Spleen (tissue), 11 donors: ENCODE measurements around the gene TBC1D21. TPM values are rescaled to one million over a fixed set of nuclear protein-coding genes. Genes with fewer than 3 reads are reported as not detected.

ENCODE experiments used
- DNase-seq: peaks from one replicate; pipeline ENCODE4 v3.0.0-alpha.2; 2020
- H3K27ac ChIP-seq, 8 donors: fragments of 200-600 bp; sonication (generic) in 7 of 8; 1 replicate in 4 of 8; 2 replicates in 4 of 8; pipeline versions ENCODE4 v1.5.0 to v1.8.0; 2016 to 2021; ENCODE audit warnings: inconsistent platforms in 4 of 8, mild to moderate bottlenecking in 4 of 8, moderate library complexity in 1 of 8
- H3K27me3 ChIP-seq, 7 donors: fragments of 200-600 bp; sonication (generic) in 6 of 7; replicated peaks in 1 of 7; 1 replicate in 4 of 7; 2 replicates in 3 of 7; pipeline versions ENCODE4 v1.5.0 to v1.8.0; 2016 to 2021; ENCODE audit warnings: inconsistent platforms in 3 of 7, mild to moderate bottlenecking in 1 of 7
- H3K36me3 ChIP-seq, 6 donors: fragments of 200-600 bp; sonication (generic) in 5 of 6; 1 replicate in 4 of 6; 2 replicates in 2 of 6; pipeline versions ENCODE4 v1.5.0 to v1.8.0; 2016 to 2021; ENCODE audit warnings: inconsistent platforms in 2 of 6
- H3K4me1 ChIP-seq, 6 donors: fragments of 200-600 bp; sonication (generic) in 5 of 6; 1 replicate in 3 of 6; 2 replicates in 3 of 6; pipeline versions ENCODE4 v1.5.0 to v1.8.0; 2016 to 2021; ENCODE audit warnings: inconsistent platforms in 3 of 6
- H3K4me3 ChIP-seq, 8 donors: fragments of 200-600 bp; sonication (generic) in 7 of 8; 1 replicate in 4 of 8; 2 replicates in 4 of 8; pipeline versions ENCODE4 v1.5.0 to v1.8.0; 2016 to 2021; ENCODE audit warnings: inconsistent platforms in 4 of 8, mild to moderate bottlenecking in 4 of 8, moderate library complexity in 2 of 8
- H3K9me3 ChIP-seq, 8 donors: fragments of 200-600 bp; sonication (generic) in 7 of 8; 1 replicate in 4 of 8; 2 replicates in 4 of 8; pipeline versions ENCODE4 v1.5.0 to v1.8.0; 2016 to 2021; ENCODE audit warnings: inconsistent platforms in 4 of 8
- POLR2A ChIP-seq, 3 donors: fragments of 450-650 bp; IDR thresholded peaks; one replicate each; pipeline ENCODE4 v1.5.1; 2017; ENCODE audit warnings: antibody characterized with exemption in 3 of 3, mild to moderate bottlenecking in 1 of 3
- POLR2AphosphoS5 ChIP-seq, 3 donors: sonication (generic); formaldehyde crosslinking; IDR thresholded peaks; one replicate each; pipeline ENCODE4 v1.5.1; 2017; ENCODE audit warnings: antibody characterized with exemption in 3 of 3
- WGBS, 5 donors: extraction: QIAGEN DNeasy Blood & Tissue Kit in 3 of 5; methylation state at CpG; one replicate each; pipeline versions ENCODE4 v1.1.5 to v1.1.7; 2013 to 2018; 5-methylcytosine and 5-hydroxymethylcytosine counted together
- intact Hi-C: fragments of 100-400 bp; cut with DNase I; formaldehyde crosslinking; loops from one replicate; pipeline ENCODE4 v1.15.0; 2023; ENCODE audit warnings: low total_unique reads
- polyA plus RNA-seq, 3 donors: library from polyadenylated mRNA; stranded (reverse); fragments of 200-250 nt; gene quantifications; one replicate each; pipeline ENCODE4 v1.2.1, GENCODE V29; 2013
- total RNA-seq, 7 donors: library from RNA; depleted of rRNA in 3 of 7; stranded (reverse); fragments of >200 nt in 3 of 7; fragmentation: NEBNext Ultra II Directional in 4 of 7; extraction: Animal tissue kit (Norgen Biotek cat#: 25700) in 4 of 7; gene quantifications; one replicate each; pipeline versions ENCODE4 v1.1.0 to v1.2.1, GENCODE V29; 2016 to 2021
- TF ChIP-seq, protein P1 (sequence below), 11 experiments: fragments of 200-600 bp in 7 of 11; fragments of 450-650 bp in 4 of 11; sonication (generic) in 4 of 11; IDR thresholded peaks in 8 of 11; conservative IDR thresholded peaks in 3 of 11; 1 replicate in 7 of 11; 2 replicates in 4 of 11; pipeline versions ENCODE4 v1.4.0 to v1.8.0; 2016 to 2021; ENCODE audit warnings: antibody characterized with exemption in 11 of 11, inconsistent platforms in 4 of 11, mild to moderate bottlenecking in 1 of 11
- donor health status: healthy with polysubstance abuse.
- donor health status: DM: no; HTN: no; CAD: no; lungs with moderate emphysema.
- donor health status: DM: no; HTN: no; CAD: no.
- donor health status: Bipolar disorder and iron deficiency.
- donor health status: healthy.
- donor health status: DM: no; HTN: no; CAD: no.
- donor health status: DM: yes; HTN: yes; CAD: no.

TBC1D21 gene
- total and polyA plus RNA-seq, 10 donors = not detected

DNA sequence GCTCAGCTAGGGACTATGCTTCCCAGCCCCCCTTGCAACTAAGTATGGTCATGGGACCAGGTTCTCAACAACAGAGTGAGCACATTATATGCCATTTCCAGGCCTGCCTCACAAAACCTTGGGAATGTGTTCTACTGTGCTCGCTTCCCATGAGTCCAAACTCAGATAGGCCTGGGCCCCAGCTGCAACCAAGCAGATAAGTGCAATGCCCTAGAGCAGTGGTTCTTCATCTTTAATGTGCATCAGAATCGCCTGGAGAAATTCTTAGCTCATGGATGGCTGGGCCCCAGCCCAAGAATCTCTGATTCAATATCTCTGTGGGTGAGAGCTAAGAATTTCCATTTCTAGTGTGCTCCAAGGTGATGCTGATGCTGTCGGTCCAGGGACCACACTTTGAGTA is 27.5 kb upstream of the TBC1D21 start:
- H3K27me3 ChIP-seq = peaks cover 0 to 31% (median 0%) of the 10 kb centered on the region in 7 donors
- H3K4me3 ChIP-seq = no peak overlapping the region
- TF ChIP-seq POLR2AphosphoS5 (IDR thresholded peaks at IDR 0.05) = no peak
- TF ChIP-seq, protein P1, sequence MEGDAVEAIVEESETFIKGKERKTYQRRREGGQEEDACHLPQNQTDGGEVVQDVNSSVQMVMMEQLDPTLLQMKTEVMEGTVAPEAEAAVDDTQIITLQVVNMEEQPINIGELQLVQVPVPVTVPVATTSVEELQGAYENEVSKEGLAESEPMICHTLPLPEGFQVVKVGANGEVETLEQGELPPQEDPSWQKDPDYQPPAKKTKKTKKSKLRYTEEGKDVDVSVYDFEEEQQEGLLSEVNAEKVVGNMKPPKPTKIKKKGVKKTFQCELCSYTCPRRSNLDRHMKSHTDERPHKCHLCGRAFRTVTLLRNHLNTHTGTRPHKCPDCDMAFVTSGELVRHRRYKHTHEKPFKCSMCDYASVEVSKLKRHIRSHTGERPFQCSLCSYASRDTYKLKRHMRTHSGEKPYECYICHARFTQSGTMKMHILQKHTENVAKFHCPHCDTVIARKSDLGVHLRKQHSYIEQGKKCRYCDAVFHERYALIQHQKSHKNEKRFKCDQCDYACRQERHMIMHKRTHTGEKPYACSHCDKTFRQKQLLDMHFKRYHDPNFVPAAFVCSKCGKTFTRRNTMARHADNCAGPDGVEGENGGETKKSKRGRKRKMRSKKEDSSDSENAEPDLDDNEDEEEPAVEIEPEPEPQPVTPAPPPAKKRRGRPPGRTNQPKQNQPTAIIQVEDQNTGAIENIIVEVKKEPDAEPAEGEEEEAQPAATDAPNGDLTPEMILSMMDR (IDR thresholded peaks at IDR 0.05 in 8 of 11, conservative IDR thresholded peaks at IDR 0.05 in 3 of 11) = no peak
- TF ChIP-seq POLR2A (IDR thresholded peaks at IDR 0.05) = no peak
- DNase-seq = no peak
- H3K9me3 ChIP-seq = peaks cover 0 to 3% (median 0%) of the 10 kb centered on the region in 8 donors
- no peaks in the 10 kb centered on the region for H3K4me1 ChIP-seq
- intact Hi-C loops = no loop called here
- no peaks in the 10 kb centered on the region for H3K36me3 ChIP-seq
- no peak overlapping the region for H3K27ac ChIP-seq
- 70 to 91% (median 86%) methylated on average over 3 of the region's 3 CpGs for WGBS, 5 donors

DNA sequence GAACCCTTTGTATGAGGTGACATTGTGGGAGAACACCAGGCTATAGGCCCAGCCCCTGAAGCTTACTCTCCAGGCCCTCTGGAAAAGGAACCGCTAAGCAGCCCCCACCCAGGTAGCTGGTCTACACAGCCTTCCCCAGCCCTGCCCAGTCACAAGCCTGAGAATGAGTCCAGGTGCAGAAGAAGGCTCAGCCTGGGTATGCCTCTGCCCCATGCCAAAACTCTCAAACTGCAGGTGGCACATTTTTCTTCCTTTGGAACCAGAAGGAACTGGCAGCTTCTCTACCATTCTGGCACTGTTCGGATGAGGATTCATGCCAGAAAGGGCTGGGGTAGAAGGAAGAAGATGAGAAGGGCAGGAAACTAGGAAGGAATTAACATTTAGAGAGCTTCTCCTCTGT is 23.7 kb upstream of the TBC1D21 start:
- no peak for DNase-seq
- Histone ChIP-seq H3K27ac (no peak overlapping the region), H3K4me3 (no peak overlapping the region), H3K9me3 (no peaks in the 10 kb centered on the region), H3K4me1 (no peaks in the 10 kb centered on the region), H3K36me3 (no peaks in the 10 kb centered on the region), H3K27me3 (peaks cover 0 to 48% (median 0%) of the 10 kb centered on the region in 7 donors)
- WGBS, 5 donors = 81 to 91% (median 87%) methylated on average over 2 of the region's 2 CpGs
- TF ChIP-seq POLR2AphosphoS5 (IDR thresholded peaks at IDR 0.05) (no peak), POLR2A (IDR thresholded peaks at IDR 0.05) (no peak)
- TF ChIP-seq, protein P1 (IDR thresholded peaks at IDR 0.05 in 8 of 11, conservative IDR thresholded peaks at IDR 0.05 in 3 of 11) = no peak
- intact Hi-C loops = no loop called here

DNA sequence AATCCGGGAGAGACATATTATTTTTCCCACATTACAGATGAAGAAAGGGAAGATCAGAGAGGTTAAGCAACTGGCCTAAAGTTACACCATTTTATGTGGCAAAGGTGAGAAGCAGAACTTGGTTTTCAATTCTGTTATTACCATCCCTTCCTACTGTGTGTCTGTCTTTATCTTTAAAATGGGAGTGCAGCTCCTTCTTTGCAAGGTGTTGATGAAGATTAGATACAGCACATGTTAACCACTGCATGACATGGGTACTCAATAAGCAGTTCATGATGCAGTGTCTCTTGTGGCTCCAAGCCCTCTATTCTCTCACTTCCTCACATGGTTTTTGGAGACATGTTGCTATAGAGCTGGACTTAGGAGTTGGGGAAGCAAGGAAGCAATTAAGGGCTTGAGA is 23.1 kb upstream of the TBC1D21 start:
- Histone ChIP-seq H3K27ac (no peak overlapping the region), H3K4me3 (no peak overlapping the region), H3K9me3 (no peaks in the 10 kb centered on the region), H3K36me3 (no peaks in the 10 kb centered on the region), H3K27me3 (peaks cover 0 to 53% (median 0%) of the 10 kb centered on the region in 7 donors), H3K4me1 (no peaks in the 10 kb centered on the region)
- intact Hi-C loops = no loop called here
- DNase-seq = no peak
- 58 to 81% (median 74%) methylated on average over 1 of the region's 1 CpG for WGBS, 5 donors
- TF ChIP-seq POLR2A (IDR thresholded peaks at IDR 0.05) (no peak), POLR2AphosphoS5 (IDR thresholded peaks at IDR 0.05) (no peak)
- TF ChIP-seq, protein P1 (IDR thresholded peaks at IDR 0.05 in 8 of 11, conservative IDR thresholded peaks at IDR 0.05 in 3 of 11) = no peak

DNA sequence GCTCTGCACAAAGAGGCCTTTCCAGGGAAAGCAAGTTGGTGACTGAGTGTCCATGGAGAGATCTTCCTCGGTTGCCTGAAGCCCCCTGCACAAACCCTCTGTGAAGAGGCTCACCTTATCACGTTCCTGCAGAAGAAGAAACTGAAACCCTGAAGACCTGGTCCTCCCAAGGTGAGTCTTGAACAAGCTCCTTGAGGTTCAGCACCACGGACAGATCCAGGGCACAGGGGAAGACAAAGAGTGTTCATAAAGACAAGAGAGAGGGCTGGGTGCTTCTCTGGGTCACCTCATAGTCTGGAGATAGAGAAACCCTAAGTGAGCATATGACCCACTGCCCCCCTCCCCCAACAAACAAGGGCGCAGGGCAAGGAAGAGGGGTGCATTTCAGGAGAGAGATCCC is 21.7 kb upstream of the TBC1D21 start:
- H3K36me3 ChIP-seq = no peaks in the 10 kb centered on the region
- 5 to 13% (median 11%) methylated on average over 4 of the region's 4 CpGs for WGBS, 5 donors
- H3K4me1 ChIP-seq = no peaks in the 10 kb centered on the region
- peaks cover 0 to 60% (median under 1%) of the 10 kb centered on the region in 7 donors for H3K27me3 ChIP-seq
- no peak for DNase-seq
- H3K4me3 ChIP-seq = no peak overlapping the region
- H3K9me3 ChIP-seq = no peaks in the 10 kb centered on the region
- intact Hi-C loops = no loop called here
- no peak overlapping the region for H3K27ac ChIP-seq
- TF ChIP-seq, protein P1 (IDR thresholded peaks at IDR 0.05 in 8 of 11, conservative IDR thresholded peaks at IDR 0.05 in 3 of 11) = no peak
- TF ChIP-seq POLR2AphosphoS5 (IDR thresholded peaks at IDR 0.05) = no peak
- TF ChIP-seq POLR2A (IDR thresholded peaks at IDR 0.05) = no peak
